Thyroid gland (tissue), 4 donors: ENCODE measurements around the gene CIAO3. TPM values are rescaled to one million over a fixed set of nuclear protein-coding genes. Genes with fewer than 3 reads are reported as not detected.

Experiments
- DNase-seq, 2 donors: peaks; one replicate each; pipeline ENCODE4 v3.0.0-alpha.2; 2019
- H3K27ac ChIP-seq, 3 donors: fragments of 200-600 bp; sonication (generic); 1 replicate in 2 of 3; 2 replicates in 1 of 3; pipeline ENCODE4 v1.5.1; 2016 to 2019; ENCODE audit warnings: mild to moderate bottlenecking in 1 of 3, moderate library complexity in 1 of 3
- H3K27me3 ChIP-seq: fragments of 200-600 bp; sonication (generic); one replicate; pipeline ENCODE4 v1.5.1; 2019
- H3K36me3 ChIP-seq, 2 donors: fragments of 200-600 bp; sonication (generic); one replicate each; pipeline ENCODE4 v1.5.1; 2016 to 2019
- H3K4me1 ChIP-seq, 2 donors: fragments of 200-600 bp; sonication (generic); one replicate each; pipeline ENCODE4 v1.5.1; 2017 to 2019
- H3K4me3 ChIP-seq, 3 donors: fragments of 200-600 bp; sonication (generic); replicated peaks in 1 of 3; 1 replicate in 2 of 3; 2 replicates in 1 of 3; pipeline ENCODE4 v1.5.1; 2016; ENCODE audit warnings: mild to moderate bottlenecking in 1 of 3
- H3K9me3 ChIP-seq: fragments of 200-600 bp; sonication (generic); one replicate; pipeline ENCODE4 v1.5.1; 2017
- POLR2A ChIP-seq, 2 donors: fragments of 450-650 bp; IDR thresholded peaks; one replicate each; pipeline ENCODE4 v1.6.1; 2017; ENCODE audit warnings: antibody characterized with exemption in 2 of 2, mild to moderate bottlenecking in 2 of 2, moderate library complexity in 1 of 2
- WGBS, 2 donors: methylation state at CpG; one replicate each; pipeline ENCODE4 v1.1.5; 2017; 5-methylcytosine and 5-hydroxymethylcytosine counted together
- intact Hi-C: fragments of 100-400 bp; cut with DNase I; formaldehyde crosslinking; loops from one replicate; pipeline ENCODE4 v1.15.1; 2023
- total RNA-seq, 4 donors: library from RNA; depleted of rRNA; stranded (reverse); fragments of >200 nt; gene quantifications; one replicate each; pipeline ENCODE4 v1.2.3, GENCODE V29; 2016
- TF ChIP-seq, protein P1 (sequence below), 6 experiments: fragments of 200-600 bp in 3 of 6; fragments of 450-650 bp in 3 of 6; sonication (generic) in 3 of 6; IDR thresholded peaks; one replicate each; pipeline ENCODE4 v1.5.1; 2016 to 2019; ENCODE audit warnings: antibody characterized with exemption in 6 of 6, mild to moderate bottlenecking in 2 of 6, inconsistent platforms in 1 of 6, moderate library complexity in 1 of 6

The CIAO3 gene
- total RNA-seq, 4 donors from 2014 or later = 38.7 to 53.8 (median 44.6) TPM

DNA sequence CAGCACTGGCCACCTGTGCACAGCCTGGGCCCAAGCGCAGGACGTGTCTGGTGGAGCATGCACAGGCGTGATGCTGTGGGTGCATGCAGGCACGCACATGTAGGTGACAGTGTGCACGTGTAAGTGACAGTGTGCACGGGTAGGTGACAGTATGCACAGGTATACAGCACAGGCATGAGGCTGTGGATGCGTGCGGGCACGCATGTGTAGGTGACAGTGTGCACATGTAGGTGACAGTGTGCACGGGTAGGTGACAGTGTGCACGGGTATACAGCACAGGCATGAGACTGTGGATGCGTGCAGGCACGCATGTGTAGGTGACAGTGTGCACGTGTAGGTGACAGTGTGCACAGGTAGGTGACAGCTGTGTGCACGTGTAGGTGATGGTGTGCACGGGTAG lies 39.5 kb upstream of the CIAO3 start:
- WGBS, 2 donors = 83 to 88% methylated on average over 14 to 16 of the region's 16 CpGs
- Histone ChIP-seq H3K9me3 (no peaks in the 10 kb centered on the region), H3K27ac (no peak overlapping the region), H3K4me1 (peaks cover 0 to 5% of the 10 kb centered on the region in 2 donors), H3K4me3 (no peak overlapping the region), H3K36me3 (no peaks in the 10 kb centered on the region), H3K27me3 (no peaks in the 10 kb centered on the region)
- no peak for DNase-seq
- TF ChIP-seq POLR2A (IDR thresholded peaks at IDR 0.05) = no peak
- TF ChIP-seq, protein P1, sequence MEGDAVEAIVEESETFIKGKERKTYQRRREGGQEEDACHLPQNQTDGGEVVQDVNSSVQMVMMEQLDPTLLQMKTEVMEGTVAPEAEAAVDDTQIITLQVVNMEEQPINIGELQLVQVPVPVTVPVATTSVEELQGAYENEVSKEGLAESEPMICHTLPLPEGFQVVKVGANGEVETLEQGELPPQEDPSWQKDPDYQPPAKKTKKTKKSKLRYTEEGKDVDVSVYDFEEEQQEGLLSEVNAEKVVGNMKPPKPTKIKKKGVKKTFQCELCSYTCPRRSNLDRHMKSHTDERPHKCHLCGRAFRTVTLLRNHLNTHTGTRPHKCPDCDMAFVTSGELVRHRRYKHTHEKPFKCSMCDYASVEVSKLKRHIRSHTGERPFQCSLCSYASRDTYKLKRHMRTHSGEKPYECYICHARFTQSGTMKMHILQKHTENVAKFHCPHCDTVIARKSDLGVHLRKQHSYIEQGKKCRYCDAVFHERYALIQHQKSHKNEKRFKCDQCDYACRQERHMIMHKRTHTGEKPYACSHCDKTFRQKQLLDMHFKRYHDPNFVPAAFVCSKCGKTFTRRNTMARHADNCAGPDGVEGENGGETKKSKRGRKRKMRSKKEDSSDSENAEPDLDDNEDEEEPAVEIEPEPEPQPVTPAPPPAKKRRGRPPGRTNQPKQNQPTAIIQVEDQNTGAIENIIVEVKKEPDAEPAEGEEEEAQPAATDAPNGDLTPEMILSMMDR (IDR thresholded peaks at IDR 0.05) = no peak
- intact Hi-C loops = no loop called here

DNA sequence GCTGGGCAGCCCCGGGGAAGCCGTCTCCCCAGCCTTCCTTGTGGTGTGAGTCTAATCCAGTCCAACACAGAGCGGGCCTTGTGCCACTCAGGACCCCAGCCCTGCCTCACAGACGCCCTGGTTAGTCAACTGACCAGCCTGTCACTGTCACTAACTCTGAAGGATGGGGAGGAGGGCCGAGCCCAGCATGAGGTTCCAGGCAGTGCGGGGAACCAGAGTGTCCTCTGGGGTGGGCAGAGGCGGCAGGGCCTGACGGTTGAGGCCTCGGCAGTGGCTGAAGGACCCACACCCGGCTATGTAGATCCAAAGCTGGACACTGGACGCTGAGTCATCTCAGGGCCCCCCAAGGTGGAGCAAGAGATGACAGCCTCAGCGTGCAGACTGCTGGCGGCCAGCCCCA lies 38.8 kb upstream of the CIAO3 start:
- H3K4me1 ChIP-seq = peaks cover 0 to 5% of the 10 kb centered on the region in 2 donors
- no peak overlapping the region for H3K27ac ChIP-seq
- H3K27me3 ChIP-seq = no peaks in the 10 kb centered on the region
- no peaks in the 10 kb centered on the region for H3K36me3 ChIP-seq
- WGBS, 2 donors = 69 to 83% methylated on average over 3 to 7 of the region's 13 CpGs
- no peak for TF ChIP-seq POLR2A (IDR thresholded peaks at IDR 0.05)
- TF ChIP-seq, protein P1 (IDR thresholded peaks at IDR 0.05) = no peak
- intact Hi-C loops = no loop called here
- H3K4me3 ChIP-seq = no peak overlapping the region
- H3K9me3 ChIP-seq = no peaks in the 10 kb centered on the region
- no peak for DNase-seq

DNA sequence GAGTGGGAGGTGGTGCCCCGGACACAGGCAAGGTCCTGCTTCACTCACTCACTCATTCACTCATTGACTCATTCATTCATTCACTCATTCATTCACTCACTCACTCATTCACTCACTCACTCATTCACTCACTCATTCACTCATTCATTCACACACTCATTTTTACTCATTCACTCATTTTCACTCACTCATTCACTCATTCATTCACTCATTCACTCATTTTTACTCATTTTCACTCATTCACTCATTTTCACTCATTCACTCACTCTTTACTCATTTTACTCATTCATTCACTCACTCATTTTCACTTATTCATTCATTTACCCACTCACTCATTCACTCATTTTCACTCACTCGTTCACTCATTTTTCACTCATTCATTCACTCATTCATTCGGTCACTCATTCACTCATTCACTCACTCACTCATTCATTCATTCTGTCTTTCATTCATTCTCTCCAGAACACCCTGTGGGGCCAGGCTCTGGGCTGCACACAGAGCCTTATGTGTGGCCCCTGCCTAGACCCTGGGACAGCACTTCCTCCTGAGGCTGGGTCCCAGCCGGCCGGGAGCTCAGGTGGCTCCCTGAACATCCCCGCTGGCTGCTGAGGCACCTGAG lies 38.2 kb upstream of the CIAO3 start:
- no peak overlapping the region for H3K4me3 ChIP-seq
- TF ChIP-seq, protein P1 (IDR thresholded peaks at IDR 0.05) = no peak
- TF ChIP-seq POLR2A (IDR thresholded peaks at IDR 0.05) = no peak
- H3K9me3 ChIP-seq = no peaks in the 10 kb centered on the region
- H3K27me3 ChIP-seq = no peaks in the 10 kb centered on the region
- 86 to 90% methylated on average over 6 of the region's 6 CpGs for WGBS, 2 donors
- no peak overlapping the region for H3K27ac ChIP-seq
- intact Hi-C loops = no loop called here
- peaks cover 0 to 5% of the 10 kb centered on the region in 2 donors for H3K4me1 ChIP-seq
- H3K36me3 ChIP-seq = no peaks in the 10 kb centered on the region
- DNase-seq = no peak

DNA sequence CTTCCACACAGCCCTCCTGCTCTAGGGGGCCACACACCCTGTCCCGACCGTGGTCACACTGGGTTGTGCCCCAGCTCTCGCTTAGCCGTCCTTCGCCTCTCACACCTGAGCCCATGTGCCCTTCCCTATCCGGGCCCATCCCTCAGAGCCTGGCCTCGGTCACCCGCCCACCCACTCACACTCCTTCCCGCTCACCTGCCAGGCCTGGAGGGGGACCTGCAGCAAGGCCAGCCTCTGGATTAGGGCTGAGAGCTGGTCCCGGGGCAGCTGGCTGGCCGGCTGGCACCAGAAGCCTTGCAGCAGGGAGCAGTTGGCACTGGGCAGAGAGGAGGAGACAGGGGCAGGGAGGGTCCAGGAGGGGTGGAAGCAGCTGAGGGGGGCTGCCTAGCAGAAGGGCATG lies 37.6 kb upstream of the CIAO3 start:
- no peak overlapping the region for H3K4me3 ChIP-seq
- H3K27me3 ChIP-seq = no peaks in the 10 kb centered on the region
- WGBS, 2 donors = 82 to 84% methylated on average over 11 of the region's 11 CpGs

DNA sequence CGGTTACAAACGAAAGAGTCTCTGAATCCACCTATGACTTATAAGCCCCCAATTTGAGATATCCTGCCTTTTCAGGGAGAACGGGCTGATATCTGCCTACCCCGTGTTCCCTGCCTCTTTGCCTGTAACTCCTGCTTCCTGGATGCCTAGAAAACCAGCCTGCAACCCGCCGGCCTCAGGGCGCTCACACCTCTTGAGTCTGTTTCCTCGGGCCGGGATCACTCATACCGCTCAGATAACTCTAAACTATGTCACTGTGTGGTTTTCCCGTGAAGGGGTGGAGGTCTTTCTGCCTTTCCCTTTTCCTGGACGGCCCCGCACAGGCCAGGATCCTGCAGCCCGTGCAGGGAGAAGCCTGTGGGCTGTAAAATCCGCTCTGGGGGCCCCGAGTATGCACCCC lies 37.0 kb upstream of the CIAO3 start:
- H3K27me3 ChIP-seq = no peaks in the 10 kb centered on the region
- H3K9me3 ChIP-seq = no peaks in the 10 kb centered on the region
- intact Hi-C loops = no loop called here
- 35% methylated on average over 16 of the region's 16 CpGs for WGBS, 2 donors
- DNase-seq = no peak
- H3K4me1 ChIP-seq = no peaks in the 10 kb centered on the region
- H3K27ac ChIP-seq = no peak overlapping the region
- no peaks in the 10 kb centered on the region for H3K36me3 ChIP-seq
- H3K4me3 ChIP-seq = no peak overlapping the region
- TF ChIP-seq, protein P1 (IDR thresholded peaks at IDR 0.05) = no peak
- TF ChIP-seq POLR2A (IDR thresholded peaks at IDR 0.05) = no peak

More for the DNA sequence above, 37.6 kb upstream of the CIAO3 start:
- TF ChIP-seq POLR2A (IDR thresholded peaks at IDR 0.05) = no peak
- TF ChIP-seq, protein P1 (IDR thresholded peaks at IDR 0.05) = no peak
- intact Hi-C loops = no loop called here
- Histone ChIP-seq H3K4me1 (no peaks in the 10 kb centered on the region), H3K9me3 (no peaks in the 10 kb centered on the region), H3K36me3 (no peaks in the 10 kb centered on the region), H3K27ac (no peak overlapping the region)
- no peak for DNase-seq
